HG03457 (cell line): ENCODE measurements around the gene PAQR5.
"Not testable (repeated sequence)": the region's sequence is repeated elsewhere in the genome, so short reads cannot be mapped to it uniquely, and the experiment has no call there.

ENCODE experiments used
- ATAC-seq: cut with Tn5 transposase; IDR thresholded peaks from one replicate; pipeline ENCODE4 v1.9.1; 2021; ENCODE audit warnings: moderate number of reproducible peaks; ENCODE audit not compliant: unreplicated experiment

PAQR5 gene

GRCh38 chr15:69292826-69293420 is 5.8 kb upstream of the PAQR5 start:
- no peak for ATAC-seq

GRCh38 chr15:69293741-69294615 is 4.7 kb upstream of the PAQR5 start:
- ATAC-seq: no peak

GRCh38 chr15:69296606-69297005 is 2.1 kb upstream of the PAQR5 start:
- no peak for ATAC-seq

GRCh38 chr15:69297642-69298353 is 914 bp upstream of the PAQR5 start:
- no peak for ATAC-seq

- ATAC-seq: no peak
Observed at GRCh38 chr15:69298354-69298696, 387 bp upstream of the PAQR5 start.

GRCh38 chr15:69299451-69299886 is 757 bp downstream of the PAQR5 start:
- no peak for ATAC-seq

- no peak for ATAC-seq
Observed at GRCh38 chr15:69299943-69300588, 1.4 kb downstream of the PAQR5 start.

GRCh38 chr15:69301101-69301500 is 2.4 kb downstream of the PAQR5 start:
- not testable (repeated sequence) for ATAC-seq

GRCh38 chr15:69302087-69302486 is 3.4 kb downstream of the PAQR5 start:
- ATAC-seq: not testable (repeated sequence)

GRCh38 chr15:69302929-69303328 is 4.2 kb downstream of the PAQR5 start:
- ATAC-seq: no peak

- ATAC-seq: no peak
Observed at GRCh38 chr15:69303337-69304181, 4.8 kb downstream of the PAQR5 start.

GRCh38 chr15:69304182-69304545 is 5.5 kb downstream of the PAQR5 start:
- ATAC-seq: no peak

- ATAC-seq: no peak
Observed at GRCh38 chr15:69305204-69305931, 6.7 kb downstream of the PAQR5 start.

- ATAC-seq: no peak
Observed at GRCh38 chr15:69305933-69306568, 7.3 kb downstream of the PAQR5 start.

- no peak for ATAC-seq
Observed at GRCh38 chr15:69307939-69308338, 9.2 kb downstream of the PAQR5 start.

GRCh38 chr15:69308949-69309348 is 10.2 kb downstream of the PAQR5 start:
- ATAC-seq: no peak

GRCh38 chr15:69311319-69311721 is 12.6 kb downstream of the PAQR5 start:
- no peak for ATAC-seq

- ATAC-seq: no peak
Observed at GRCh38 chr15:69313432-69314000, 14.8 kb downstream of the PAQR5 start.

GRCh38 chr15:69314131-69314530 is 15.4 kb downstream of the PAQR5 start:
- no peak for ATAC-seq
